Lower leg skin (tissue), 4 donors: Measurements from ENCODE around the gene COL8A2. TPM values are rescaled to one million over a fixed set of nuclear protein-coding genes. Genes with fewer than 3 reads are reported as not detected.

Source experiments
- DNase-seq, 2 donors: peaks; one replicate each; pipeline ENCODE4 v3.0.0-alpha.2; 2019; ENCODE audit warnings: low spot score in 2 of 2
- H3K4me3 ChIP-seq: fragments of 200-600 bp; sonication (generic); 2 replicates; pipeline ENCODE4 v1.5.1; 2017; ENCODE audit warnings: mild to moderate bottlenecking, low read depth; ENCODE audit not compliant: poor library complexity, severe bottlenecking
- POLR2A ChIP-seq, 2 donors: fragments of 450-650 bp; IDR thresholded peaks; one replicate each; pipeline ENCODE4 v1.6.1; 2016 to 2017; ENCODE audit warnings: antibody characterized with exemption in 2 of 2, mild to moderate bottlenecking in 1 of 2, moderate library complexity in 1 of 2
- WGBS, 2 donors: methylation state at CpG; one replicate each; pipeline ENCODE4 v1.1.5; 2018; 5-methylcytosine and 5-hydroxymethylcytosine counted together
- intact Hi-C: fragments of 100-400 bp; cut with DNase I; formaldehyde crosslinking; loops from one replicate; pipeline ENCODE4 v1.15.0; 2023; ENCODE audit warnings: low total_unique reads
- total RNA-seq, 4 donors: library from RNA; depleted of rRNA; stranded (reverse); fragments of >200 nt; gene quantifications; one replicate each; pipeline ENCODE4 v1.1.0, GENCODE V29; 2016
- TF ChIP-seq, protein P1 (sequence below), 3 donors: fragments of 450-650 bp; IDR thresholded peaks; one replicate each; pipeline ENCODE4 v1.5.1; 2016; ENCODE audit warnings: antibody characterized with exemption in 3 of 3, mild to moderate bottlenecking in 3 of 3, moderate library complexity in 2 of 3

COL8A2 gene
- total RNA-seq, 4 donors from 2014 or later = 4.8 to 9.8 (median 7.6) TPM

DNA sequence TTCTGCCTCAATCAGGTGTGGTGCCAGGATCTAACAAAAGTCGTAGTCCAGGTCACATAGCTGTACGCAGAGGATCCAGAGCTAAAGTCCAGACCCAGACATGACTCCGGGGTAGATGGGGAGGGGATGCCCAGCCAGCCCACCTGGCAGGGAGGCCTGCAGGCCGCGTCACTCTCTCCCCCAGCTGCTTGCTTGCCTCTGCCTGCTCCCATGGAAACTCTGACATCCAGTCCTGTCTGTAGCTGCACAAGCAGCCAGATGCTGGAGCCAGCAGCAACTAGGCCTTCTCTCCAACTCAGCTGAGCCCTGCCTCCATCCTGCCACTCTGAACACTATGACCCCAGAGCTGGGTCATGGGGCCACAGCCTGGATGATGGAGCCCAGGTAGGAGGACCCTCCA, 8.1 kb downstream of the COL8A2 start:
- H3K4me3 ChIP-seq = no peak overlapping the region
- intact Hi-C loops = no loop called here
- TF ChIP-seq POLR2A (IDR thresholded peaks at IDR 0.05) = no peak
- TF ChIP-seq, protein P1, sequence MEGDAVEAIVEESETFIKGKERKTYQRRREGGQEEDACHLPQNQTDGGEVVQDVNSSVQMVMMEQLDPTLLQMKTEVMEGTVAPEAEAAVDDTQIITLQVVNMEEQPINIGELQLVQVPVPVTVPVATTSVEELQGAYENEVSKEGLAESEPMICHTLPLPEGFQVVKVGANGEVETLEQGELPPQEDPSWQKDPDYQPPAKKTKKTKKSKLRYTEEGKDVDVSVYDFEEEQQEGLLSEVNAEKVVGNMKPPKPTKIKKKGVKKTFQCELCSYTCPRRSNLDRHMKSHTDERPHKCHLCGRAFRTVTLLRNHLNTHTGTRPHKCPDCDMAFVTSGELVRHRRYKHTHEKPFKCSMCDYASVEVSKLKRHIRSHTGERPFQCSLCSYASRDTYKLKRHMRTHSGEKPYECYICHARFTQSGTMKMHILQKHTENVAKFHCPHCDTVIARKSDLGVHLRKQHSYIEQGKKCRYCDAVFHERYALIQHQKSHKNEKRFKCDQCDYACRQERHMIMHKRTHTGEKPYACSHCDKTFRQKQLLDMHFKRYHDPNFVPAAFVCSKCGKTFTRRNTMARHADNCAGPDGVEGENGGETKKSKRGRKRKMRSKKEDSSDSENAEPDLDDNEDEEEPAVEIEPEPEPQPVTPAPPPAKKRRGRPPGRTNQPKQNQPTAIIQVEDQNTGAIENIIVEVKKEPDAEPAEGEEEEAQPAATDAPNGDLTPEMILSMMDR (IDR thresholded peaks at IDR 0.05) = no peak
- 67 to 79% methylated on average over 4 to 5 of the region's 5 CpGs for WGBS, 2 donors
- no peak for DNase-seq

DNA sequence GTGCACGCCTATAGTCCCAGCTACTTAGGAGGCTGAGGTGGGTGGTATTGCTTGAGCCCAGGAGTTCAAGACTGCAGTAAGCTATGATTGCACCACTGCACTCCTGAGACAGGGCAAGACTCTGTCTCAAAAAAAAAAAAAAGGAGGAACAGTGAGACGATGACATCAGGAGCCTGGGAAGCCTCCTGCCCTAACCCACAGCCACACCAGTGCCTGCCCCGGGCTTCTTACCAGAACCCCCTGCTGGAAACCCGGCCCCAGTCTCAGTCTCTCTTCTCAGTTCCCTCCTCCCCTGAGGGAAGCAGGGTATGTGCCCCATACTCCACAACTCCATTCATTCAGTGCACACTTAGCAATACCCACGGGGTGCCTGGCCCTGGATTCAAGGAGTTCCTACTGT, 9.1 kb downstream of the COL8A2 start:
- no peak overlapping the region for H3K4me3 ChIP-seq
- intact Hi-C loops = no loop called here

GRCh38 chr1:36115200-36115669, 9.8 kb downstream of the COL8A2 start:
- DNase-seq = no peak
- TF ChIP-seq POLR2A (IDR thresholded peaks at IDR 0.05) = no peak
- TF ChIP-seq, protein P1 (IDR thresholded peaks at IDR 0.05) = no peak
- intact Hi-C loops = no loop called here
- 72 to 74% methylated on average over 11 to 18 of the region's 18 CpGs for WGBS, 2 donors
- H3K4me3 ChIP-seq = no peak overlapping the region

More for the DNA sequence above, 9.1 kb downstream of the COL8A2 start:
- DNase-seq = no peak
- no peak for TF ChIP-seq POLR2A (IDR thresholded peaks at IDR 0.05)
- TF ChIP-seq, protein P1 (IDR thresholded peaks at IDR 0.05) = no peak
- WGBS, 2 donors = 50 to 66% methylated on average over 5 of the region's 5 CpGs

GRCh38 chr1:36114371-36114770, 10.7 kb downstream of the COL8A2 start:
- no peak overlapping the region for H3K4me3 ChIP-seq
- TF ChIP-seq, protein P1 (IDR thresholded peaks at IDR 0.05) = no peak
- no peak for TF ChIP-seq POLR2A (IDR thresholded peaks at IDR 0.05)
- intact Hi-C loops = no loop called here
- 69 to 86% methylated on average over 5 of the region's 5 CpGs for WGBS, 2 donors
- no peak for DNase-seq

DNA sequence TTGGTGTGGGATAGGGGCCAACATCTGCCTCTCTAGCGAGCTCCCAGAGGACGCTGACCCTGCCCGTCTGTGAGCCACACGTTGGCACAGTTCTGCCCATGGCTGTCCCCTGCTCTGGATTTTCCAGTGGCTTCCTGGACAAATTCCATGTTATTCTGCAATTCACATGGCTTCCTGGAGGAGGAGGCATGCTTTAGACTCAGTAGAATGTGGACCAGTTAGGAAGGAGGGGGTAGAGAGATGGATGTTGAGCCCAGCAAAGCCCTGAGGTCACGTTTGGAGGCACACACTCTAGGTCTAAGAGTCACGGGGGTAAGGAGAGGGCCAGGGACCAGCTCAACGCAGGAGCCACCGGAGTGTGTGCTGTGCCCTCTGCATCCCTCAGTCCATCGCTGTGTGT, 12.2 kb downstream of the COL8A2 start:
- intact Hi-C loops = no loop called here
- no peak for TF ChIP-seq POLR2A (IDR thresholded peaks at IDR 0.05)
- TF ChIP-seq, protein P1 (IDR thresholded peaks at IDR 0.05) = no peak
- DNase-seq = no peak
- H3K4me3 ChIP-seq = no peak overlapping the region
- WGBS, 2 donors = 89 to 93% methylated on average over 9 of the region's 9 CpGs

- intact Hi-C loops = no loop called here
- WGBS, 2 donors = 52 to 61% methylated on average over 4 of the region's 4 CpGs
- no peak overlapping the region for H3K4me3 ChIP-seq
- TF ChIP-seq, protein P1 (IDR thresholded peaks at IDR 0.05) = no peak
- no peak for TF ChIP-seq POLR2A (IDR thresholded peaks at IDR 0.05)
- no peak for DNase-seq
Observed at GRCh38 chr1:36111151-36111550, 13.9 kb downstream of the COL8A2 start.
